Keratinocyte (primary cell): ENCODE data around the gene HSFX2.

ENCODE experiments used
- CTCF ChIP-seq, 3 experiments: IDR thresholded peaks in 1 of 3; conservative IDR thresholded peaks in 1 of 3; optimal IDR thresholded peaks in 1 of 3; 2 replicates in 2 of 3; 3 replicates in 1 of 3; pipeline versions ENCODE3 to v1.5.1; 2011; ENCODE audit warnings: low read length in 3 of 3, mild to moderate bottlenecking in 3 of 3, moderate library complexity in 2 of 3, control low read depth in 1 of 3, inconsistent platforms in 1 of 3; ENCODE audit not compliant: insufficient read depth in 2 of 3; ENCODE audit errors: extremely low read depth in 1 of 3
- EZH2 ChIP-seq: IDR thresholded peaks from one replicate; pipeline ENCODE4 v1.6.1; 2012; ENCODE audit warnings: inconsistent platforms, mild to moderate bottlenecking, low read length, moderate library complexity

GRCh38 chrX:149607699-149608098 is 12.6 kb upstream of the HSFX2 start:
- TF ChIP-seq CTCF (optimal IDR thresholded peaks at IDR 0.05 in 1 of 3, IDR thresholded peaks at IDR 0.05 in 1 of 3, conservative IDR thresholded peaks at IDR 0.05 in 1 of 3; ENCODE audit: extremely low read depth in 1 of 3, insufficient read depth in 2 of 3, low read length in 3 of 3) (no peak), EZH2 (no peak)
